ENCODE measurements around the gene CFHR1. TPM values are rescaled to one million over a fixed set of nuclear protein-coding genes. Genes with fewer than 3 reads are reported as not detected.
"Not testable (repeated sequence)": the region's sequence is repeated elsewhere in the genome, so short reads cannot be mapped to it uniquely, and the experiment has no call there.

CFHR1 gene
- total RNA-seq, 1 experiment from 2014 or later = not detected

DNA sequence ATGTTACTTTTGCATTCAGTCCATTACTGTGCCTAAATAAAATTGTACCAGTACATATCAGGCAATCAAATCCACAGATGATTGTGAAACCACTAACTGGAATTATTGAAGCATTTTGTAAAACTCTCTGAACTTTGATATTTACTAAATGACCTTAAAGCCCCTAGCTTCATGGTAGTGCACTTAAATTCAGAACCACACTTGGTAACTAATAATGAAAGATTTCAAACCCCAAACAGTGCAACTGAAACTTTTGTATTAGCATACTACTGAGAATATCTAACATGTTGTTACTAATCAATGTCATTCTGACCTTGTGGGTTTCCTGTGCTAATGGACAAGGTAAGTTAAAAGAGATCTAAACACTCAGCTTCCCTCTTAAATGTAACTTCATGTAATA is 44.9 kb upstream of the CFHR1 start, which contains the start of gene CFHR3:
CFHR3 (plus strand) TSS at position 238 of the 400 bp plus-strand sequence; CDS start at position 285, 47 bp downstream.
- no peak within 1 kb of the TSS for H3K9ac ChIP-seq (ENCODE audit: low read length)
- CTCF ChIA-PET = no interaction called here
- no TSS peak for BruUV-seq (replicated peaks)
- no peaks in the 10 kb centered on the region for H3K36me3 ChIP-seq (ENCODE audit: low read depth, low read length)
- POLR2A ChIA-PET (ENCODE audit: unreplicated experiment) = no interaction called here
- H3K4me2 ChIP-seq (ENCODE audit: low read length) = no peak within 1 kb of the TSS
- no peak within 1 kb of the TSS for H3K4me3 ChIP-seq (ENCODE audit: low read length)
- H3K79me2 ChIP-seq (ENCODE audit: low read length) = no peaks in the 10 kb centered on the region
- H4K20me1 ChIP-seq (ENCODE audit: low read length) = no peaks in the 10 kb centered on the region
- TF ChIP-seq, protein P1, sequence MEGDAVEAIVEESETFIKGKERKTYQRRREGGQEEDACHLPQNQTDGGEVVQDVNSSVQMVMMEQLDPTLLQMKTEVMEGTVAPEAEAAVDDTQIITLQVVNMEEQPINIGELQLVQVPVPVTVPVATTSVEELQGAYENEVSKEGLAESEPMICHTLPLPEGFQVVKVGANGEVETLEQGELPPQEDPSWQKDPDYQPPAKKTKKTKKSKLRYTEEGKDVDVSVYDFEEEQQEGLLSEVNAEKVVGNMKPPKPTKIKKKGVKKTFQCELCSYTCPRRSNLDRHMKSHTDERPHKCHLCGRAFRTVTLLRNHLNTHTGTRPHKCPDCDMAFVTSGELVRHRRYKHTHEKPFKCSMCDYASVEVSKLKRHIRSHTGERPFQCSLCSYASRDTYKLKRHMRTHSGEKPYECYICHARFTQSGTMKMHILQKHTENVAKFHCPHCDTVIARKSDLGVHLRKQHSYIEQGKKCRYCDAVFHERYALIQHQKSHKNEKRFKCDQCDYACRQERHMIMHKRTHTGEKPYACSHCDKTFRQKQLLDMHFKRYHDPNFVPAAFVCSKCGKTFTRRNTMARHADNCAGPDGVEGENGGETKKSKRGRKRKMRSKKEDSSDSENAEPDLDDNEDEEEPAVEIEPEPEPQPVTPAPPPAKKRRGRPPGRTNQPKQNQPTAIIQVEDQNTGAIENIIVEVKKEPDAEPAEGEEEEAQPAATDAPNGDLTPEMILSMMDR (conservative IDR thresholded peaks at IDR 0.05; ENCODE audit: low read depth, low read length) = no peak
- TF ChIP-seq EZH2 (IDR thresholded peaks at IDR 0.05; ENCODE audit: low read length, unreplicated experiment) (no peak), EZH2phosphoT487 (IDR thresholded peaks at IDR 0.05; ENCODE audit: borderline replicate concordance, low read length) (no peak)
- no peak within 1 kb of the TSS for H3K27ac ChIP-seq (ENCODE audit: low read length)
- intact Hi-C loops (cut with micrococcal nuclease) = no loop called here
- H3K27me3 ChIP-seq (ENCODE audit: low read length) = no peaks in the 10 kb centered on the region
- no peak within 1 kb of the TSS for H2AFZ ChIP-seq (ENCODE audit: low read length)
- H3K9me2 ChIP-seq (replicated peaks; ENCODE audit: low read length) = no peaks in the 10 kb centered on the region
- H3K9me3 ChIP-seq (ENCODE audit: low read length) = no peaks in the 10 kb centered on the region
- ATAC-seq (no peak), DNase-seq (no peak)
- H3F3A ChIP-seq (ENCODE audit: low read length, unreplicated experiment) = no peaks in the 10 kb centered on the region
- no peaks in the 10 kb centered on the region for H3K4me1 ChIP-seq (ENCODE audit: insufficient read depth, low read length)

DNA sequence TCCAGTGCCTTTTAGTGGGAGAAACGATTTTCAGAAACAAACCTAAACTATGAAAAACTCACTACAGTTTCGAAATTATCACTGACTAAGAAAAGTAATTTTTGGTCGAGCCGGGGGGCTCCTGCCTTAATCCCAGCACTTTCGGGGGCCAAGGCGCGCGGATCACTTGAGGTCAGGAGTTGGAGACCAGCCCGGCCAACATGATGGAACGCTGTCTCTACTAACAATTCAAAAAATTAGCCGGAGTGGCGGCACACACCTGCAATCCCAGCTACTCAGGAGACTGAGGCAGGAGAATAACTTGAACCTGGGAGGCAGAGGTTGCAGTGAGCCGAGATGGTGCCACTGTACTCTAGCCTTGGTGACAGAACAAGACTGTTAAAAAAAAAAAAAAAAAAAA is 41.9 kb upstream of the CFHR1 start:
- no peak for ATAC-seq
- H3K36me3 ChIP-seq (ENCODE audit: low read depth, low read length) = no peaks in the 10 kb centered on the region
- no peaks in the 10 kb centered on the region for H3K4me1 ChIP-seq (ENCODE audit: insufficient read depth, low read length)
- no peak for DNase-seq
- H3K4me3 ChIP-seq (ENCODE audit: low read length) = no peak overlapping the region
- CTCF ChIA-PET = no interaction called here
- no TSS peak for BruUV-seq (replicated peaks)
- no peaks in the 10 kb centered on the region for H3K27me3 ChIP-seq (ENCODE audit: low read length)
- TF ChIP-seq EZH2phosphoT487 (IDR thresholded peaks at IDR 0.05; ENCODE audit: borderline replicate concordance, low read length) (no peak), EZH2 (IDR thresholded peaks at IDR 0.05; ENCODE audit: low read length, unreplicated experiment) (no peak)
- TF ChIP-seq, protein P1 (conservative IDR thresholded peaks at IDR 0.05; ENCODE audit: low read depth, low read length) = no peak
- no peaks in the 10 kb centered on the region for H3F3A ChIP-seq (ENCODE audit: low read length, unreplicated experiment)
- no peak overlapping the region for H3K4me2 ChIP-seq (ENCODE audit: low read length)
- H3K27ac ChIP-seq (ENCODE audit: low read length) = no peak overlapping the region
- H3K9me3 ChIP-seq (ENCODE audit: low read length) = no peaks in the 10 kb centered on the region
- no peak overlapping the region for H2AFZ ChIP-seq (ENCODE audit: low read length)
- no peaks in the 10 kb centered on the region for H3K9me2 ChIP-seq (replicated peaks; ENCODE audit: low read length)
- no peaks in the 10 kb centered on the region for H4K20me1 ChIP-seq (ENCODE audit: low read length)
- intact Hi-C loops (cut with micrococcal nuclease) = no loop called here
- POLR2A ChIA-PET (ENCODE audit: unreplicated experiment) = no interaction called here
- H3K79me2 ChIP-seq (ENCODE audit: low read length) = no peaks in the 10 kb centered on the region
- H3K9ac ChIP-seq (ENCODE audit: low read length) = no peak overlapping the region

DNA sequence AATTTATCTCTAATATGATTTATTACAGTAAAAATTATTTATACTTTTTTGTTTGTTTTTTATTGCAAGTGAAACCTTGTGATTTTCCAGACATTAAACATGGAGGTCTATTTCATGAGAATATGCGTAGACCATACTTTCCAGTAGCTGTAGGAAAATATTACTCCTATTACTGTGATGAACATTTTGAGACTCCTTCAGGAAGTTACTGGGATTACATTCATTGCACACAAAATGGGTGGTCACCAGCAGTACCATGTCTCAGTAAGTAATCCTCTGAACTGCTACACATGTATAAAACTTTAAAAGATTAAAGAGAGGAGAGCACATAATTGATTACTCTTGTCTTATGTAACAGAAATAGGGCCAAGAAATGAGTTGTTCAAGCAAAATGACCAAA is 40.4 kb upstream of the CFHR1 start:
- no peaks in the 10 kb centered on the region for H3F3A ChIP-seq (ENCODE audit: low read length, unreplicated experiment)
- H2AFZ ChIP-seq (ENCODE audit: low read length) = no peak overlapping the region
- H4K20me1 ChIP-seq (ENCODE audit: low read length) = no peaks in the 10 kb centered on the region
- no peaks in the 10 kb centered on the region for H3K36me3 ChIP-seq (ENCODE audit: low read depth, low read length)
- POLR2A ChIA-PET (ENCODE audit: unreplicated experiment) = no interaction called here
- H3K4me2 ChIP-seq (ENCODE audit: low read length) = no peak overlapping the region
- H3K9ac ChIP-seq (ENCODE audit: low read length) = no peak overlapping the region
- H3K4me3 ChIP-seq (ENCODE audit: low read length) = no peak overlapping the region
- no peaks in the 10 kb centered on the region for H3K27me3 ChIP-seq (ENCODE audit: low read length)
- no peak overlapping the region for H3K27ac ChIP-seq (ENCODE audit: low read length)
- ATAC-seq (no peak), DNase-seq (no peak)
- no peaks in the 10 kb centered on the region for H3K79me2 ChIP-seq (ENCODE audit: low read length)
- H3K9me2 ChIP-seq (replicated peaks; ENCODE audit: low read length) = no peaks in the 10 kb centered on the region
- no TSS peak for BruUV-seq (replicated peaks)
- no peaks in the 10 kb centered on the region for H3K4me1 ChIP-seq (ENCODE audit: insufficient read depth, low read length)
- CTCF ChIA-PET = no interaction called here
- intact Hi-C loops (cut with micrococcal nuclease) = no loop called here
- no peaks in the 10 kb centered on the region for H3K9me3 ChIP-seq (ENCODE audit: low read length)
- TF ChIP-seq EZH2 (IDR thresholded peaks at IDR 0.05; ENCODE audit: low read length, unreplicated experiment) (no peak), EZH2phosphoT487 (IDR thresholded peaks at IDR 0.05; ENCODE audit: borderline replicate concordance, low read length) (no peak)
- TF ChIP-seq, protein P1 (conservative IDR thresholded peaks at IDR 0.05; ENCODE audit: low read depth, low read length) = no peak

DNA sequence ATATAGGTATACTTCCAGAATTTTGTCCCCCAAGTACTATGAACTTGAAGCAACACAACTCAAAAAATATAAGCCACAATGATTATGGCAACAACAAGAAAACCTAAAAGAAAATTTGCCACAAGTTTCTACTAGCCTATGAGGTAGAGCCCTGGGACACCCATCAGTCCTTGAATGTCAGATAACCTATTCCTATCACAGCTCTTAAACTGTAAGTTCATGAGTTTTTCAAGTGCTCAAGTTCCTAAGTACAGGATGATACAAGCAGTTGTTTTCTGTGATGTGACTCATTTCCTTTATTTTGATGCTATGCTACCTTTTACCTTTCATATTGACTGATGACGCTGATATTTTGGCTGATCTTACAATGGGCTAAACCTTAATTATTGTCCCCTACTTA is 28.3 kb upstream of the CFHR1 start:
- H3K27me3 ChIP-seq (ENCODE audit: low read length); H3F3A ChIP-seq (ENCODE audit: low read length, unreplicated experiment); H3K27ac ChIP-seq (ENCODE audit: low read length); H3K4me1 ChIP-seq (ENCODE audit: insufficient read depth, low read length); H3K4me2 ChIP-seq (ENCODE audit: low read length); H3K9me2 ChIP-seq (replicated peaks; ENCODE audit: low read length); H3K9ac ChIP-seq (ENCODE audit: low read length); POLR2A ChIA-PET (ENCODE audit: unreplicated experiment); H3K79me2 ChIP-seq (ENCODE audit: low read length); H3K36me3 ChIP-seq (ENCODE audit: low read depth, low read length); DNase-seq; H4K20me1 ChIP-seq (ENCODE audit: low read length); H3K9me3 ChIP-seq (ENCODE audit: low read length); H3K4me3 ChIP-seq (ENCODE audit: low read length); BruUV-seq (replicated peaks); intact Hi-C loops (cut with micrococcal nuclease); H2AFZ ChIP-seq (ENCODE audit: low read length); CTCF ChIA-PET: not testable (repeated sequence)
- peak; percentile 37; the same call in 1 of the 2 replicates for ATAC-seq

Data from PC-3 (cell line).